K562 (cell line): ENCODE results near the gene C6orf47. TPM values are rescaled to one million over a fixed set of nuclear protein-coding genes. Genes with fewer than 3 reads are reported as not detected.
A peak's percentile ranks its signal among the peaks of the same experiment; 100 is the strongest.

Experiments
- ATAC-seq: fragments of 200-7000 bp; cut with Tn5 transposase; 3 replicates; pipeline ENCODE4 v1.9.1; 2020; ENCODE audit warnings: moderate library complexity
- BruUV-seq: library from RNA; stranded (reverse); fragments of 400-500 nt; replicated peaks from 2 replicates; lab custom pipeline; 2021; lab: Mats Ljungman, UMichigan
- CTCF ChIA-PET: fragments of 300-600 bp; formaldehyde crosslinking; extraction: SDS; loops from one replicate; lab custom pipeline; 2021; ENCODE audit warnings: low intra/inter-chr PET ratio; lab: Yijun Ruan, JAX
- POLR2A ChIA-PET: fragments of 300-600, 350-650 bp; sonication (Branson Sonifier 250); formaldehyde crosslinking; extraction: SDS; loops from one replicate; lab custom pipeline; 2021; ENCODE audit warnings: antibody characterized with exemption, inconsistent platforms; lab: Yijun Ruan, JAX
- DNase-seq, 4 experiments: peaks; one replicate each; pipeline versions ENCODE4 v3.0.0 to v3.0.0-alpha.2; 2011 to 2018; ENCODE audit warnings: low spot score in 3 of 4, mixed read lengths in 3 of 4; ENCODE audit errors: extremely low read depth in 1 of 4
- FAIRE-seq: peaks from 2 replicates; lab custom pipeline; 2011; peaks lifted over from hg19 to GRCh38; lab: Jason Lieb, UNC
- H2AFZ ChIP-seq: 2 replicates; pipeline ENCODE4 v1.6.0; 2011; ENCODE audit warnings: low read depth, low read length, control low read depth, inconsistent platforms
- H3K27ac ChIP-seq: fragments of 200-600 bp; 3 replicates; pipeline ENCODE4 v1.8.0; 2011; ENCODE audit warnings: low read depth, mild to moderate bottlenecking, control low read depth, inconsistent platforms, low read length, moderate library complexity, mixed read lengths; ENCODE audit errors: extremely low read depth
- H3K27me3 ChIP-seq, 2 experiments: fragments of 300-600 bp in 1 of 2; 2 replicates in 1 of 2; 3 replicates in 1 of 2; pipeline versions ENCODE4 v1.6.0 to v1.8.0; 2011; ENCODE audit warnings: inconsistent platforms in 2 of 2, low read length in 2 of 2, mild to moderate bottlenecking in 1 of 2, mixed read lengths in 1 of 2, moderate library complexity in 1 of 2; ENCODE audit not compliant: control insufficient read depth in 2 of 2, insufficient read depth in 2 of 2
- H3K36me3 ChIP-seq: fragments of 300-600 bp; 3 replicates; pipeline ENCODE4 v1.8.0; 2011; ENCODE audit warnings: mild to moderate bottlenecking, low read length, inconsistent platforms; ENCODE audit not compliant: control insufficient read depth, insufficient read depth
- H3K4me1 ChIP-seq, 2 experiments: fragments of 200-600 bp in 1 of 2; replicated peaks in 1 of 2; 2 replicates in 1 of 2; 3 replicates in 1 of 2; pipeline versions ENCODE4 v1.5.1 to v1.8.0; 2011; ENCODE audit warnings: inconsistent platforms in 2 of 2, low read length in 2 of 2, mild to moderate bottlenecking in 1 of 2, mixed read lengths in 1 of 2, moderate library complexity in 1 of 2; ENCODE audit not compliant: control insufficient read depth in 2 of 2, insufficient read depth in 2 of 2
- H3K4me2 ChIP-seq: 2 replicates; pipeline ENCODE4 v1.6.1; 2011; ENCODE audit warnings: low read length, control low read depth, inconsistent platforms, mixed read lengths; ENCODE audit not compliant: insufficient read depth
- H3K4me3 ChIP-seq: fragments of 200-600 bp; sonication (generic), shearing (Covaris generic); 2 replicates; pipeline ENCODE4 v1.5.1; 2016; ENCODE audit warnings: control low read depth, inconsistent platforms
- H3K79me2 ChIP-seq: fragments of 200-600 bp; 3 replicates; pipeline ENCODE4 v1.8.0; 2011; ENCODE audit warnings: low read length, inconsistent platforms; ENCODE audit not compliant: control insufficient read depth, insufficient read depth
- H3K9ac ChIP-seq, 2 experiments: 2 replicates each; pipeline versions ENCODE4 v1.6.0 to v1.6.1; 2011; ENCODE audit warnings: low read depth in 2 of 2, low read length in 2 of 2, control low read depth in 1 of 2, inconsistent platforms in 1 of 2, mild to moderate bottlenecking in 1 of 2, mixed read lengths in 1 of 2; ENCODE audit not compliant: insufficient read depth in 1 of 2
- H3K9me1 ChIP-seq: one replicate; pipeline ENCODE4 v1.6.0; 2011; ENCODE audit warnings: inconsistent platforms, mild to moderate bottlenecking, low read length, moderate library complexity; ENCODE audit not compliant: control insufficient read depth, insufficient read depth
- H3K9me3 ChIP-seq: replicated peaks from 2 replicates; pipeline ENCODE4 v1.5.1; 2011; ENCODE audit warnings: low read depth, low read length, inconsistent platforms; ENCODE audit not compliant: control insufficient read depth, insufficient read depth
- H4K20me1 ChIP-seq: replicated peaks from 2 replicates; pipeline ENCODE4 v1.6.1; 2011; ENCODE audit warnings: low read length, inconsistent platforms, mixed read lengths; ENCODE audit not compliant: control insufficient read depth, insufficient read depth
- ILK ChIP-seq: fragments of 450-650 bp; IDR thresholded peaks from 2 replicates; pipeline ENCODE4 v1.6.1; 2016; ENCODE audit warnings: missing genetic modification characterization, low read depth, mild to moderate bottlenecking, missing compliant biosample characterization, moderate library complexity, borderline replicate concordance
- JUND ChIP-seq, 2 experiments: IDR thresholded peaks; 2 replicates in 1 of 2; 3 replicates in 1 of 2; pipeline ENCODE4 v1.6.1; 2011; ENCODE audit warnings: borderline replicate concordance in 2 of 2, low read depth in 2 of 2, low read length in 2 of 2, improper control_type of control experiment in 1 of 2, missing biosample characterization in 1 of 2, missing genetic modification characterization in 1 of 2, missing genetic modification reagents in 1 of 2
- MAFF ChIP-seq: IDR thresholded peaks from 2 replicates; pipeline ENCODE4 v1.6.1; 2012; ENCODE audit warnings: low read length, improper control_type of control experiment
- NCOA1 ChIP-seq: fragments of 450-650 bp; IDR thresholded peaks from 2 replicates; pipeline ENCODE4 v1.6.1; 2016; ENCODE audit warnings: low read depth
- NCOA4 ChIP-seq: fragments of 450-650 bp; IDR thresholded peaks from 2 replicates; pipeline ENCODE4 v1.6.1; 2018; ENCODE audit warnings: mild to moderate bottlenecking; ENCODE audit not compliant: partially characterized antibody
- REST ChIP-seq, 2 experiments: fragments of 450-650 bp; formaldehyde crosslinking in 1 of 2; IDR thresholded peaks; 2 replicates each; pipeline versions ENCODE4 v1.4.0 to v1.6.1; 2014 to 2020; ENCODE audit warnings: mild to moderate bottlenecking in 2 of 2, borderline replicate concordance in 1 of 2, low read depth in 1 of 2
- SIN3A ChIP-seq, 2 experiments: fragments of 150-350 bp in 1 of 2; IDR thresholded peaks; 2 replicates each; pipeline ENCODE4 v1.6.1; 2011 to 2016; ENCODE audit warnings: borderline replicate concordance in 2 of 2, low read depth in 2 of 2, low read length in 2 of 2, mild to moderate bottlenecking in 2 of 2, moderate library complexity in 2 of 2; ENCODE audit not compliant: control insufficient read depth in 1 of 2
- ZNF140 ChIP-seq: fragments of 250-450 bp; sonication (Bioruptor Pico); IDR thresholded peaks from 2 replicates; pipeline ENCODE4 v1.8.0; 2021; ENCODE audit warnings: moderate library complexity, mild to moderate bottlenecking, inconsistent platforms
- ZNF584 ChIP-seq: fragments of 200-800 bp; sonication (Bioruptor generic); IDR thresholded peaks from 2 replicates; pipeline ENCODE4 v1.6.1; 2016; ENCODE audit warnings: low read depth, mild to moderate bottlenecking, missing genetic modification characterization, missing compliant biosample characterization
- WGBS: fragments of 100-300 bp; shearing (Covaris generic); methylation state at CpG from one replicate; pipeline ENCODE4 v1.1.6; 2016; ENCODE audit warnings: low coverage, mixed read lengths; ENCODE audit not compliant: insufficient coverage; ENCODE audit errors: missing lambda C conversion rate; 5-methylcytosine and 5-hydroxymethylcytosine counted together
- in situ Hi-C: fragments of 300-500 bp; cut with MboI; formaldehyde crosslinking; loops from 4 replicates; pipeline ENCODE4 v1.15.0; 2018; ENCODE audit warnings: inconsistent platforms, mixed read lengths
- intact Hi-C: fragments of 100-400 bp; cut with micrococcal nuclease; formaldehyde crosslinking; loops from 2 replicates; pipeline ENCODE4 v1.14.2; 2022
- polyA plus RNA-seq, 8 experiments: library from polyadenylated mRNA; depleted of rRNA in 4 of 8; stranded (reverse) in 5 of 8; unstranded in 3 of 8; fragments of >200 nt; fragmentation: Nextera tagmentation in 2 of 8; fragmentation: Illumina TruSeq in 1 of 8; extraction: Ambion mirVana in 2 of 8; extraction: Trizol in 1 of 8; gene quantifications; 2 replicates each; pipeline versions ENCODE4 v1.2.1 to v1.2.3, GENCODE V29; 2011 to 2014; ENCODE audit warnings: inconsistent platforms in 1 of 8, missing spikeins in 1 of 8
- total RNA-seq, 7 experiments: library from RNA; depleted of rRNA in 6 of 7; stranded (reverse); fragments of >200 nt in 6 of 7; fragmentation: Illumina TruSeq in 2 of 7; extraction: Trizol in 2 of 7; gene quantifications; 2 replicates each; pipeline versions ENCODE4 v1.2.1 to v1.2.3, GENCODE V29; 2011 to 2021; ENCODE audit warnings: low replicate concordance in 1 of 7

C6orf47 gene
- total and polyA plus RNA-seq, 9 of the 15 experiments (the other 6 are each of a cell fraction or from before 2014, with no cell fraction given): 0.14 to 43.8 (median 27.0) TPM

DNA sequence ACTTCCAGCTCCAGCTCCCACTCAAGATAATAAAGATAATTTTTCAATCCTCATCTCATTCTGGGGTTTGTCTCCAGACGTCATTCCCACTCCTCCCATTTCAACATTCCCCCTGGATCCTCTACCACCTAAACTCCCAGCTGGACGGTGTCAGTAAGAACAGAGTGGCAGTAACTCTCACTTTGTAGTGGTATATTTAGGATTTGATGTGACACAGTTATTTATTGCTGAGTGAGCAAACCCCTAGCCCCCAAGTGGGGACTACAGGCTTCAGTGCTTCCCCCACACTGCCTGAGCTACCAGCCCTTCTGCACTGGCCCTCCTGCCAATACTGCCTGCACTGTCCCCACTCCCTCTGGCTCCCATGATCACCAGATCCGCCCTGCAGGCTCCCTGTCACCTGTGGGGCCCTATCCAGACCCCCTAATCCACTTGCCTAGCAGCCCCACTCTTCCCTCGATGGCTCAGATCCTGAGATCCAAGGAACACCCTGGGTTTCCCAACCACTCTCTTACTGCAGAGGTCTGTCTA lies 2.4 kb downstream of the C6orf47 start (continued):
- peak in 1 of 2 experiments; percentile 52; a peak in 1 of 4 replicates for TF ChIP-seq SIN3A (IDR thresholded peaks at IDR 0.05; ENCODE audit: borderline replicate concordance in 2 of 2, control insufficient read depth in 1 of 2, low read depth in 2 of 2, low read length in 2 of 2)
- peak; percentile 76 for TF ChIP-seq MAFF
- no peak for TF ChIP-seq NCOA4

- ChIA-PET POLR2A (interaction anchor here (0.6 to 9.8 kb wide), 16 partner anchors 10 to 245 kb away, joined by 3 to 182 read pairs (median 4); partner anchors contain the start of genes CLIC1, DDAH2, LSM2 and LY6G5B), CTCF (no interaction called here)
- Histone ChIP-seq H3K27me3 (no peaks in the 10 kb centered on the region), H3K9me3 (no peaks in the 10 kb centered on the region), H3K4me2 (peak overlapping the region; percentile 54), H3K4me1 (peaks cover 41 to 56% of the 10 kb centered on the region in 2 experiments), H2AFZ (no peak overlapping the region), H3K79me2 (peaks cover 78% of the 10 kb centered on the region), H3K36me3 (peaks cover 50% of the 10 kb centered on the region), H3K9me1 (no peaks in the 10 kb centered on the region), H3K4me3 (no peak overlapping the region), H3K27ac (peak overlapping the region; percentile 80; the same call in 1 of the 3 replicates), H3K9ac (peak overlapping the region; percentile 80 to 89; a peak in 3 of 4 replicates), H4K20me1 (peaks cover 8% of the 10 kb centered on the region; the same call in 1 of the 2 replicates)
- in situ Hi-C loops: no loop called here
- 55% methylated on average over 6 of the region's 6 CpGs for WGBS
- no TSS peak for BruUV-seq
- ATAC-seq (no peak), DNase-seq (peak in 2 of 4 experiments; percentile 66 to 69), FAIRE-seq (no peak)
- intact Hi-C loops: no loop called here
- TF ChIP-seq ZNF584: no peak
- no peak for TF ChIP-seq ILK
- TF ChIP-seq ZNF140 (CRISPR knock-in tag): no peak
- TF ChIP-seq NCOA1: peak; percentile 40; the same call in 1 of the 2 replicates
- TF ChIP-seq JUND (IDR thresholded peaks at IDR 0.05; ENCODE audit: borderline replicate concordance, low read depth, low read length): peak; percentile 41; the same call in 1 of the 2 replicates
- no peak for TF ChIP-seq JUND (tag; IDR thresholded peaks at IDR 0.05; ENCODE audit: borderline replicate concordance, low read depth, low read length)
- TF ChIP-seq REST (IDR thresholded peaks at IDR 0.05; ENCODE audit: borderline replicate concordance): peak; percentile 60
- no peak for TF ChIP-seq REST (CRISPR knock-in tag; IDR thresholded peaks at IDR 0.05; ENCODE audit: low read depth)
Measured at GRCh38 chr6:31657406-31658157, 3.0 kb downstream of the C6orf47 start.
